ENCODE measurements around the gene PHC2. TPM values are rescaled to one million over a fixed set of nuclear protein-coding genes. Genes with fewer than 3 reads are reported as not detected.

PHC2 gene
- total RNA-seq, 3 donors from 2014 or later (not counting 1 experiment from before 2014, with no cell fraction given), result 36.6 to 46.6 (median 39.5) TPM

GRCh38 chr1:33460947-33461629 lies 30.2 kb upstream of the PHC2 start:
- H3K27ac ChIP-seq (ENCODE audit: low read length), result no peak overlapping the region
- no peak overlapping the region for H3K27ac Mint-ChIP-seq
- WGBS (ENCODE audit: insufficient coverage), result 48% methylated on average over 4 of the region's 4 CpGs
- peaks cover 9 to 10% of the 10 kb centered on the region in 2 donors for H3K27me3 Mint-ChIP-seq (ENCODE audit: low read depth in 2 of 2)
- intact Hi-C loops (cut with micrococcal nuclease), result no loop called here
- no peak overlapping the region for H3K4me3 ChIP-seq (ENCODE audit: low read length)
- H3K4me1 Mint-ChIP-seq, result no peaks in the 10 kb centered on the region
- no peaks in the 10 kb centered on the region for H3K36me3 ChIP-seq (ENCODE audit: control insufficient read depth, insufficient read depth, low read length)
- peaks cover 12% of the 10 kb centered on the region for H3K4me1 ChIP-seq (ENCODE audit: control insufficient read depth, insufficient read depth, low read length)
- H3K36me3 Mint-ChIP-seq, result no peaks in the 10 kb centered on the region
- H3K4me3 Mint-ChIP-seq, result no peak overlapping the region
- TF ChIP-seq CTCF (IDR thresholded peaks at IDR 0.05), result no peak
- no peaks in the 10 kb centered on the region for H3K9me3 Mint-ChIP-seq
- no peaks in the 10 kb centered on the region for H3K27me3 ChIP-seq (ENCODE audit: control insufficient read depth, insufficient read depth, low read length)
- ATAC-seq (no peak), DNase-seq (no peak)
- H3K9me3 ChIP-seq (ENCODE audit: control insufficient read depth, insufficient read depth, low read length), result no peaks in the 10 kb centered on the region

- Mint-ChIP-seq H3K4me1 (peaks cover 0 to 5% of the 10 kb centered on the region in 2 donors), H3K9me3 (no peaks in the 10 kb centered on the region), H3K4me3 (no peak overlapping the region), H3K27ac (no peak overlapping the region), H3K36me3 (no peaks in the 10 kb centered on the region), H3K27me3 (ENCODE audit: low read depth in 2 of 2) (peaks cover 9 to 10% of the 10 kb centered on the region in 2 donors)
- 54% methylated on average over 3 of the region's 3 CpGs for WGBS (ENCODE audit: insufficient coverage)
- Histone ChIP-seq H3K27ac (ENCODE audit: low read length) (no peak overlapping the region), H3K36me3 (ENCODE audit: control insufficient read depth, insufficient read depth, low read length) (no peaks in the 10 kb centered on the region), H3K27me3 (ENCODE audit: control insufficient read depth, insufficient read depth, low read length) (no peaks in the 10 kb centered on the region), H3K4me1 (ENCODE audit: control insufficient read depth, insufficient read depth, low read length) (peaks cover 12% of the 10 kb centered on the region), H3K9me3 (ENCODE audit: control insufficient read depth, insufficient read depth, low read length) (no peaks in the 10 kb centered on the region), H3K4me3 (ENCODE audit: low read length) (no peak overlapping the region)
- DNase-seq (no peak), ATAC-seq (no peak)
- no peak for TF ChIP-seq CTCF (IDR thresholded peaks at IDR 0.05)
- intact Hi-C loops (cut with micrococcal nuclease), result no loop called here
Observed at GRCh38 chr1:33460144-33460543, 29.2 kb upstream of the PHC2 start.

GRCh38 chr1:33459691-33460090 lies 28.8 kb upstream of the PHC2 start:
- H3K27me3 Mint-ChIP-seq (ENCODE audit: low read depth in 2 of 2), result peaks cover 9 to 10% of the 10 kb centered on the region in 2 donors
- H3K27ac ChIP-seq (ENCODE audit: low read length), result no peak overlapping the region
- no peak overlapping the region for H3K4me3 ChIP-seq (ENCODE audit: low read length)
- H3K9me3 Mint-ChIP-seq, result no peaks in the 10 kb centered on the region
- H3K4me1 Mint-ChIP-seq, result peaks cover 0 to 5% of the 10 kb centered on the region in 2 donors
- DNase-seq (no peak), ATAC-seq (no peak)
- H3K36me3 Mint-ChIP-seq, result no peaks in the 10 kb centered on the region
- no peaks in the 10 kb centered on the region for H3K27me3 ChIP-seq (ENCODE audit: control insufficient read depth, insufficient read depth, low read length)
- H3K4me1 ChIP-seq (ENCODE audit: control insufficient read depth, insufficient read depth, low read length), result peaks cover 12% of the 10 kb centered on the region
- H3K36me3 ChIP-seq (ENCODE audit: control insufficient read depth, insufficient read depth, low read length), result no peaks in the 10 kb centered on the region
- H3K4me3 Mint-ChIP-seq, result no peak overlapping the region
- intact Hi-C loops (cut with micrococcal nuclease), result no loop called here
- no peaks in the 10 kb centered on the region for H3K9me3 ChIP-seq (ENCODE audit: control insufficient read depth, insufficient read depth, low read length)
- H3K27ac Mint-ChIP-seq, result no peak overlapping the region
- TF ChIP-seq CTCF (IDR thresholded peaks at IDR 0.05), result no peak
- 88% methylated on average over 4 of the region's 4 CpGs for WGBS (ENCODE audit: insufficient coverage)

- 92% methylated on average over 5 of the region's 6 CpGs for WGBS (ENCODE audit: insufficient coverage)
- Mint-ChIP-seq H3K4me3 (no peak overlapping the region), H3K9me3 (no peaks in the 10 kb centered on the region), H3K36me3 (no peaks in the 10 kb centered on the region), H3K27ac (no peak overlapping the region), H3K27me3 (ENCODE audit: low read depth in 2 of 2) (peaks cover 10 to 20% of the 10 kb centered on the region in 2 donors), H3K4me1 (peaks cover 0 to 5% of the 10 kb centered on the region in 2 donors)
- TF ChIP-seq CTCF (IDR thresholded peaks at IDR 0.05), result no peak
- H3K4me1 ChIP-seq (ENCODE audit: control insufficient read depth, insufficient read depth, low read length), result peaks cover 9% of the 10 kb centered on the region
- no peak for DNase-seq
- no peak for ATAC-seq
- intact Hi-C loops (cut with micrococcal nuclease), result no loop called here
- no peak overlapping the region for H3K4me3 ChIP-seq (ENCODE audit: low read length)
- no peaks in the 10 kb centered on the region for H3K36me3 ChIP-seq (ENCODE audit: control insufficient read depth, insufficient read depth, low read length)
- no peaks in the 10 kb centered on the region for H3K9me3 ChIP-seq (ENCODE audit: control insufficient read depth, insufficient read depth, low read length)
- H3K27me3 ChIP-seq (ENCODE audit: control insufficient read depth, insufficient read depth, low read length), result no peaks in the 10 kb centered on the region
- no peak overlapping the region for H3K27ac ChIP-seq (ENCODE audit: low read length)
Observed at GRCh38 chr1:33456502-33456886, 25.6 kb upstream of the PHC2 start.

All from natural killer cell (primary cell).